RWPE1 (cell line): Measurements from ENCODE around the gene TPX2.

Experiments used
- CTCF ChIA-PET: fragments of 350-600 bp; sonication (Branson Sonifier 250); formaldehyde crosslinking; extraction: SDS; loops from one replicate; lab custom pipeline; 2021; lab: Yijun Ruan, JAX
- POLR2A ChIA-PET: fragments of 400-600 bp; formaldehyde crosslinking; extraction: SDS; loops from one replicate; lab custom pipeline; 2020; ENCODE audit warnings: antibody characterized with exemption; ENCODE audit not compliant: low non-redundant PET; lab: Yijun Ruan, JAX
- DNase-seq: peaks from one replicate; pipeline ENCODE4 v3.0.0; 2012; ENCODE audit warnings: low spot score
- H3K27ac ChIP-seq: fragments of 450-650 bp; 2 replicates; pipeline ENCODE4 v1.5.1; 2017
- TF ChIP-seq, protein P1 (sequence below): fragments of 450-650 bp; conservative IDR thresholded peaks from 2 replicates; pipeline ENCODE4 v1.5.1; 2017; ENCODE audit warnings: low read depth, mild to moderate bottlenecking

Gene TPX2

DNA sequence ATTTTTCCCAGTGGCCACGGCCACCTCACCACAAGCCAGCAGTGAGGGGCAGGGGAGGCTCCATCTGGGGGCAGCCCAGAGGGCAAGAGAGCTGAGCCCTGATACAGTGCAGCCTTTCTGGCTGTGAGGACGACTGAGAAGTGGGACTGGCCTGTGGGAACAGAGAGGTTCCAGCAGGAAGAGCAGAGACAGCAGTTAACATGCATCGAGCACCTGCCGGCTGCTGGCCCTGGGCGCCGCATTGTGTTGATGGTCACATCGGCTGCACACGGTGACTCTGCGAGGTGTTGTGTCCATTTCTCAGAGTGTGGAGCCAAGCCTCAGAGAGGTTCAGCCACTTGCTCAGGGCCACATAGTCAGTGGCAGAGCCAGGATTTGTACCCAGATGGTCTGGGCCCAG lies 96.5 kb downstream of the TPX2 start:
- peak overlapping the region; percentile 44 for H3K27ac ChIP-seq
- TF ChIP-seq, protein P1, sequence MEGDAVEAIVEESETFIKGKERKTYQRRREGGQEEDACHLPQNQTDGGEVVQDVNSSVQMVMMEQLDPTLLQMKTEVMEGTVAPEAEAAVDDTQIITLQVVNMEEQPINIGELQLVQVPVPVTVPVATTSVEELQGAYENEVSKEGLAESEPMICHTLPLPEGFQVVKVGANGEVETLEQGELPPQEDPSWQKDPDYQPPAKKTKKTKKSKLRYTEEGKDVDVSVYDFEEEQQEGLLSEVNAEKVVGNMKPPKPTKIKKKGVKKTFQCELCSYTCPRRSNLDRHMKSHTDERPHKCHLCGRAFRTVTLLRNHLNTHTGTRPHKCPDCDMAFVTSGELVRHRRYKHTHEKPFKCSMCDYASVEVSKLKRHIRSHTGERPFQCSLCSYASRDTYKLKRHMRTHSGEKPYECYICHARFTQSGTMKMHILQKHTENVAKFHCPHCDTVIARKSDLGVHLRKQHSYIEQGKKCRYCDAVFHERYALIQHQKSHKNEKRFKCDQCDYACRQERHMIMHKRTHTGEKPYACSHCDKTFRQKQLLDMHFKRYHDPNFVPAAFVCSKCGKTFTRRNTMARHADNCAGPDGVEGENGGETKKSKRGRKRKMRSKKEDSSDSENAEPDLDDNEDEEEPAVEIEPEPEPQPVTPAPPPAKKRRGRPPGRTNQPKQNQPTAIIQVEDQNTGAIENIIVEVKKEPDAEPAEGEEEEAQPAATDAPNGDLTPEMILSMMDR = no peak
- ChIA-PET POLR2A (no interaction called here), CTCF (interaction anchor here (0.7 to 5.7 kb wide), 6 partner anchors 11 to 267 kb away, joined by 3 to 51 read pairs (median 12); no protein-coding TSS in a partner anchor)
- DNase-seq = no peak

DNA sequence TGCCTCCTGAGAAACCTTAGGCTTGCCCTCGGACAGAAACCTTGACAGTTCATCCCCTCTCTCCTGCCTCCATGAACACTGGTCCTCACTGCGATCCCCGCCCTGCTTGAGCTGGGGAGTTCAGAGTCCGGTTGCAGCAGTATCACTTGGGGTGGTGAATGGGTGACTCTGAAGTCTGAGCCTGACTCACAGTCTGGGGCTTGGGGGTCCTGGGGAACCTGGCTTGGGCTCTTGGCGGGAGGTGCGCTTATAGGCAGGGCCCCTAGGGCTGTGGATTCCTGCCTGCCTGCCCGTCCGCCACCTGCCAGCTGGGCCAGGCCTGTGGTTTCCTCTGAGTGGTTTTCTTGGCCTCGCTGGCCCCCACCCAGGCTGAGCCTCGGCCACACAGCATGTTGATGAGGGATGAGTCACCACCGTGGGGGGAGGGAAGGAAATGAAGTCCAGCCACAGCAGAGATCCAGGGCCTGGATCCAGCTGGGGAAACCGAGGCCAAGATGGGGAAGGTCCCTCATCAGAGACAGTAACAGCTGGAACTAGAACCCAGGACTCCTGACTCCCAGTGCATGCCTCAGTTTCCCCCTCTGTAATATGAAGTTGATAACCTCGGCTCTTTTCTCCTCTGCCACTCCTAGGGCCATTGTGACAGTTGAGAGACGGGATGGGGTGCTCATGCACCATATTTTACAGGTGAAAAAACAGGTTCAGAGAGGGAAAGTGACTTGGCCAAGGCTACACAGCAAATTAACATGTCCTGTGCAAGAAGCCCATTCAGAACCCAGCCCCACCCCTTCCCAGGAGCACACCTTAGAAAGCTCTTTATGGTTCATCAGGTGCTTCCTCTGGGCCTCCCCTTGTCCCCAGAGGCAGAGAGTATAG lies 97.1 kb downstream of the TPX2 start:
- peak overlapping the region; percentile 44 for H3K27ac ChIP-seq
- POLR2A ChIA-PET = interaction anchor here (1.1 kb wide), 1 partner anchor 174 kb away, joined by 3 read pairs; no protein-coding TSS in a partner anchor
- TF ChIP-seq, protein P1 = no peak
- DNase-seq = peak; percentile 97
- CTCF ChIA-PET = interaction anchor here (0.5 to 5.7 kb wide), 6 partner anchors 11 to 816 kb away, joined by 3 to 51 read pairs (median 16); no protein-coding TSS in a partner anchor

- DNase-seq = no peak
- CTCF ChIA-PET = interaction anchor here (0.6 to 5.7 kb wide), 8 partner anchors 10 to 195 kb away, joined by 3 to 51 read pairs (median 10); partner anchors contain the start of gene PDRG1
- POLR2A ChIA-PET = interaction anchor here (1.1 kb wide), 1 partner anchor 175 kb away, joined by 3 read pairs; no protein-coding TSS in a partner anchor
- TF ChIP-seq, protein P1 = no peak
- H3K27ac ChIP-seq = no peak overlapping the region
Measured at GRCh38 chr20:31836853-31837608, 97.9 kb downstream of the TPX2 start.

DNA sequence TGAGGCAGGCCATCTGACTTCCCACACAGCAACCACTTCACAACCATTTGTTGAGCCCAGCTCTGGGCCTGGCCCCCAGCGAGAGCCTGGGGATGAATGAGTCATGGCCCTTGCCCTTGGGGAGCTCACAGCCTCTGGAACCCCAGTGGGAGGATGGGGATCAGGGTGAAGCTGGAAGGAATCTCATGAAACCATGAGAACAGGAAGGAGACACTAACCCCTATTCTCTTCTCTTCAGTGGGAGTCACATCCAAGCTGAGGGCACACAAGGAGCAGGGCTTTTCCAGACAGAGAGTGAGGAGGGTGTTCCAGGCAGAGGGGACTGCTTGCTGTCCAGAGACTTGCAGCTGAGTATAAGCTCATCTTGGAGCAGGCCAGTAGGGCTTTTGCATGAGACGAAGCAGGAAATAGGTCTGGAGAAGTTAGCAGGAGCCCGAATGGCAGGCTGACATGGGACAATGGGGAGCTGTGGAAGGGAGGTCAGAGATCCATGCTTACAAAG lies 98.9 kb downstream of the TPX2 start:
- DNase-seq = peak; percentile 31
- peak overlapping the region; percentile 4; the same call in 1 of the 2 replicates for H3K27ac ChIP-seq
- TF ChIP-seq, protein P1 = no peak
- ChIA-PET POLR2A (no interaction called here), CTCF (interaction anchor here (0.5 to 5.7 kb wide), 10 partner anchors 9 to 251 kb away, joined by 3 to 51 read pairs (median 6); partner anchors contain the start of gene PDRG1)

DNA sequence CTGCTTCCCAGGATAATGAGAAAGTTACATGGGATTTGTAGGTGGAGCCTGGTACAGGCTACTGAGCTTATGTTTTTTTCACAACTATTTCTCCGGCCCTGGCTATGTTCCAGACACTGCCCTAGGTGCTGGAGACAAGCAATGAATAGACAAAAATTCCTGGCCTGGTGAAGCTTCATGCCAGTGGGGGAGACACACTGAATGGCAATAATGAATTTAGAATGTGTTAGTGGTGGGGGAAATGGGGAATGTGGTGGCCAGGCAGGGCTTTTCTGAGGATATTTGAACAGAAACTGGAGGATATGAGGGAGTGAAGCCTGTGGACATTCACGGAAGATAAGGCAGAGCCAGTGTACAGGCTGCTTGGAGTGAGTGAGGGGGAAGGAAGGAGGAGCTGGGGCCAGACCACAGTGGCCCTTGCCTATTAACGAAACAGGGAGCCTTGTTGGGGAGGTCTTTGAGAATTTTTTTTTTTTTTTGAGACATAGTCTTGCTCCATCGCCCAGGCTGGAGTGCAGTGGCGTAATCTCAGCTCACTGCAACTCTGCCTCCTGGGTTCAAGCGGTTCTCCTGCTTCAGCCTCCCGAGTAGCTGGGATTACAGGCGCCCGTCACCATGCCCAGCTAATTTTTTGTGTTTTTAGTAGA lies 99.7 kb downstream of the TPX2 start:
- ChIA-PET CTCF (interaction anchor here (0.6 to 5.7 kb wide), 7 partner anchors 8 to 250 kb away, joined by 3 to 51 read pairs (median 16); no protein-coding TSS in a partner anchor), POLR2A (no interaction called here)
- TF ChIP-seq, protein P1 = no peak
- no peak for DNase-seq
- no peak overlapping the region for H3K27ac ChIP-seq
